ENCODE data around the gene FHIT. TPM values are rescaled to one million over a fixed set of nuclear protein-coding genes. Genes with fewer than 3 reads are reported as not detected.

FHIT gene
- total RNA-seq, 1 donor from 2014 or later = 11.5 TPM

- Histone ChIP-seq H3K27me3 (ENCODE audit: control insufficient read depth, insufficient read depth, low read length) (no peaks in the 10 kb centered on the region), H3K4me3 (ENCODE audit: low read depth, low read length) (no peak overlapping the region), H3K36me3 (ENCODE audit: control insufficient read depth, insufficient read depth, low read length) (no peaks in the 10 kb centered on the region)
- DNase-seq (ENCODE audit: low read depth) = no peak
- TF ChIP-seq CTCF (IDR thresholded peaks at IDR 0.05; ENCODE audit: insufficient read depth, low read length, poor library complexity, severe bottlenecking) = no peak
These were observed 722.6 kb downstream of the FHIT start for GRCh38 chr3:60528651-60529050.

DNA sequence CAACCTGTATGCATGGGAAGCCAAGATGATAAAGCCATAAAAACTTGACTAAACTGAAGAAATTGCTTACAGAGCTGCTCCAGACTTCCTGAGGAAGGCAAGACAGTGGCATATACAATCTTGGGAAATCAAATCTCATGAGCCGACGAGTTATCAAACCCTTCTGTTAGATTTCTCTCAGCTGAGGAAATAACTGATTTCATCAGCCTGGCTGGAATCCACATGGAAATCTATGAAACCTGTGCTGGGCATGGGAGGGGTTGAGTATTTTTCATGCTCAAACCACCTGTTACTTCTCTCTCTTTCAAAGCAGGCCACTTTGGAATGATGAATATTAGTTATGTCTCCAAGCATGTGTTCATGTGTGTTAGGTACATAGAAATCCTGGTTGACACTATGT, 727.7 kb downstream of the FHIT start:
- Histone ChIP-seq H3K36me3 (ENCODE audit: control insufficient read depth, insufficient read depth, low read length) (no peaks in the 10 kb centered on the region), H3K4me3 (ENCODE audit: low read depth, low read length) (no peak overlapping the region), H3K27me3 (ENCODE audit: control insufficient read depth, insufficient read depth, low read length) (no peaks in the 10 kb centered on the region)
- TF ChIP-seq CTCF (IDR thresholded peaks at IDR 0.05; ENCODE audit: insufficient read depth, low read length, poor library complexity, severe bottlenecking) = no peak
- no peak for DNase-seq (ENCODE audit: low read depth)

DNA sequence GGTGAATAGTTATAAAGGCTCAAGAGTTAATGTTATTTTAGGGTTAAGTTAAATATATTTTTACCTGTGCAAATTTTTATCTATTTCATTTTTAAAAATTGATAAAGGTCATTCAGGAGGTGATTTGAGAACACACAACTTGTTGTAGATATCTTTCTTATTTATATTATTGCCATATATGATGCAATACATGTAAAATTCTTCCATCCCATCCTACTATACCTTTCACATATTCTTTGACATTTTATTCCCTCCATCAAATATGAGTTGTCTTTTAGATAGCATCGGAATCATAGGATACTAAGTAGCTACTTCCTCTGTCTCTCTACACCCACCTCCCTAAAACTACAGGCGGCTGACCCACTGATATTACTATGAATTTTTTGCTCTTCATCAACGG, 734.1 kb downstream of the FHIT start:
- H3K4me3 ChIP-seq (ENCODE audit: low read depth, low read length) = no peak overlapping the region
- TF ChIP-seq CTCF (IDR thresholded peaks at IDR 0.05; ENCODE audit: insufficient read depth, low read length, poor library complexity, severe bottlenecking) = no peak
- no peak for DNase-seq (ENCODE audit: low read depth)
- no peaks in the 10 kb centered on the region for H3K27me3 ChIP-seq (ENCODE audit: control insufficient read depth, insufficient read depth, low read length)
- no peaks in the 10 kb centered on the region for H3K36me3 ChIP-seq (ENCODE audit: control insufficient read depth, insufficient read depth, low read length)

- Histone ChIP-seq H3K27me3 (ENCODE audit: control insufficient read depth, insufficient read depth, low read length) (no peaks in the 10 kb centered on the region), H3K4me3 (ENCODE audit: low read depth, low read length) (no peak overlapping the region), H3K36me3 (ENCODE audit: control insufficient read depth, insufficient read depth, low read length) (no peaks in the 10 kb centered on the region)
- no peak for DNase-seq (ENCODE audit: low read depth)
- no peak for TF ChIP-seq CTCF (IDR thresholded peaks at IDR 0.05; ENCODE audit: insufficient read depth, low read length, poor library complexity, severe bottlenecking)
These were observed 736.4 kb downstream of the FHIT start for GRCh38 chr3:60514866-60515265.

GRCh38 chr3:60514085-60514649, 737.1 kb downstream of the FHIT start:
- no peak for TF ChIP-seq CTCF (IDR thresholded peaks at IDR 0.05; ENCODE audit: insufficient read depth, low read length, poor library complexity, severe bottlenecking)
- no peak for DNase-seq (ENCODE audit: low read depth)
- H3K27me3 ChIP-seq (ENCODE audit: control insufficient read depth, insufficient read depth, low read length) = no peaks in the 10 kb centered on the region
- H3K4me3 ChIP-seq (ENCODE audit: low read depth, low read length) = no peak overlapping the region
- no peaks in the 10 kb centered on the region for H3K36me3 ChIP-seq (ENCODE audit: control insufficient read depth, insufficient read depth, low read length)

DNA sequence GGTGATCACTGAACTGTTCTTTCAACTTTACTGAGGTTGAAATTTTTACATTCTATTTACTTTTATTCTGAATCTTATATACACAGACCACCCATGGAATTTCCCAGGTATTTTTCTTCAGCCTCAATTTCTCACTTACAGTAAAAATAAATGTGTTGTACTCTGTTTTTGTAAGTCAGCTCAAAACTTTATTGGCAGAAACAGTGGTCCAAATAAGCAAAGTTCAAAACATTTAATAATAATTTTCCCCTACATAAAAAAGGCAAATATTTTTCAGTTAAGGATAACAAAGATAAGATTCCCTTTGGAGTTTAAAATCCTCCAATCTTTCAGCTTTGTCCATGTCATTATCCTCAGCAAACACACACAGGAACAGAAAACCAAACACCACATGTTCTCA, 738.0 kb downstream of the FHIT start:
- no peaks in the 10 kb centered on the region for H3K27me3 ChIP-seq (ENCODE audit: control insufficient read depth, insufficient read depth, low read length)
- no peak overlapping the region for H3K4me3 ChIP-seq (ENCODE audit: low read depth, low read length)
- DNase-seq (ENCODE audit: low read depth) = no peak
- no peak for TF ChIP-seq CTCF (IDR thresholded peaks at IDR 0.05; ENCODE audit: insufficient read depth, low read length, poor library complexity, severe bottlenecking)
- no peaks in the 10 kb centered on the region for H3K36me3 ChIP-seq (ENCODE audit: control insufficient read depth, insufficient read depth, low read length)

Data from kidney epithelial cell (primary cell).